GM21825 (cell line): ENCODE measurements around the gene DNAL1.

Experiments
- ATAC-seq: cut with Tn5 transposase; IDR thresholded peaks from one replicate; pipeline ENCODE4 v1.9.1; 2021; ENCODE audit warnings: mild to moderate bottlenecking, moderate library complexity; ENCODE audit not compliant: unreplicated experiment

The DNAL1 gene

GRCh38 chr14:73741876-73742519 lies 97.2 kb downstream of the DNAL1 start:
- ATAC-seq = no peak

GRCh38 chr14:73742520-73743238 lies 97.9 kb downstream of the DNAL1 start:
- ATAC-seq = no peak

- peak; percentile 44 for ATAC-seq
Measured at GRCh38 chr14:73743431-73743931, 98.7 kb downstream of the DNAL1 start.

GRCh38 chr14:73744175-73744867 lies 99.5 kb downstream of the DNAL1 start:
- no peak for ATAC-seq

- ATAC-seq = no peak
Measured at GRCh38 chr14:73744874-73745529, 100.2 kb downstream of the DNAL1 start.

GRCh38 chr14:73745571-73746519 lies 101.1 kb downstream of the DNAL1 start:
- ATAC-seq = no peak

GRCh38 chr14:73746520-73747378 lies 102.0 kb downstream of the DNAL1 start:
- ATAC-seq = no peak

GRCh38 chr14:73747379-73748211 lies 102.8 kb downstream of the DNAL1 start:
- no peak for ATAC-seq

- no peak for ATAC-seq
Measured at GRCh38 chr14:73748858-73749357, 104.1 kb downstream of the DNAL1 start.

- no peak for ATAC-seq
Measured at GRCh38 chr14:73749706-73750530, 105.1 kb downstream of the DNAL1 start.

GRCh38 chr14:73750531-73750901 lies 105.7 kb downstream of the DNAL1 start:
- no peak for ATAC-seq

GRCh38 chr14:73751157-73751691 lies 106.4 kb downstream of the DNAL1 start:
- no peak for ATAC-seq

GRCh38 chr14:73752297-73752992 lies 107.7 kb downstream of the DNAL1 start:
- ATAC-seq = no peak
